K562 (cell line): ENCODE results near the gene AHCYL2. TPM values are rescaled to one million over a fixed set of nuclear protein-coding genes. Genes with fewer than 3 reads are reported as not detected.

Experiments used
- HOXB6 ChIP-seq: fragments of 250-450 bp; sonication (Bioruptor Pico); IDR thresholded peaks from 2 replicates; pipeline ENCODE4 v1.5.1; 2022; ENCODE audit warnings: mild to moderate bottlenecking, borderline replicate concordance
- MCM7 ChIP-seq, 2 experiments: fragments of 450-650 bp; IDR thresholded peaks; 2 replicates each; pipeline ENCODE4 v1.6.1; 2016 to 2018
- MIER1 ChIP-seq: fragments of 450-650 bp; IDR thresholded peaks from 2 replicates; pipeline ENCODE4 v1.6.1; 2016; ENCODE audit warnings: antibody characterized with exemption, mild to moderate bottlenecking, low read depth
- OTX1 ChIP-seq: fragments of 450-650 bp; formaldehyde crosslinking; IDR thresholded peaks from 2 replicates; pipeline ENCODE4 v1.4.0; 2022; ENCODE audit warnings: mild to moderate bottlenecking
- polyA plus RNA-seq, 8 experiments: library from polyadenylated mRNA; depleted of rRNA in 4 of 8; stranded (reverse) in 5 of 8; unstranded in 3 of 8; fragments of >200 nt; fragmentation: Nextera tagmentation in 2 of 8; fragmentation: Illumina TruSeq in 1 of 8; extraction: Ambion mirVana in 2 of 8; extraction: Trizol in 1 of 8; gene quantifications; 2 replicates each; pipeline versions ENCODE4 v1.2.1 to v1.2.3, GENCODE V29; 2011 to 2014; ENCODE audit warnings: inconsistent platforms in 1 of 8, missing spikeins in 1 of 8
- total RNA-seq, 7 experiments: library from RNA; depleted of rRNA in 6 of 7; stranded (reverse); fragments of >200 nt in 6 of 7; fragmentation: Illumina TruSeq in 2 of 7; extraction: Trizol in 2 of 7; gene quantifications; 2 replicates each; pipeline versions ENCODE4 v1.2.1 to v1.2.3, GENCODE V29; 2011 to 2021; ENCODE audit warnings: low replicate concordance in 1 of 7
- TF ChIP-seq, protein P1 (sequence below), 3 experiments: fragments of 200-800 bp in 1 of 3; fragments of 250-450 bp in 1 of 3; fragments of 450-650 bp in 1 of 3; sonication (Bioruptor Pico) in 1 of 3; sonication (Bioruptor generic) in 1 of 3; formaldehyde crosslinking in 1 of 3; IDR thresholded peaks; 2 replicates each; pipeline versions ENCODE4 v1.6.1 to v1.8.0; 2016 to 2022; ENCODE audit warnings: mild to moderate bottlenecking in 2 of 3, missing genetic modification characterization in 2 of 3, missing compliant biosample characterization in 1 of 3, moderate library complexity in 1 of 3
- TF ChIP-seq, protein P2 (sequence below): fragments of 450-650 bp; formaldehyde crosslinking; IDR thresholded peaks from 2 replicates; pipeline ENCODE4 v1.4.0; 2022; ENCODE audit warnings: missing genetic modification characterization
- TF ChIP-seq, protein P3 (sequence below): fragments of 450-650 bp; IDR thresholded peaks from 2 replicates; pipeline ENCODE4 v1.6.1; 2016; ENCODE audit warnings: mild to moderate bottlenecking, moderate library complexity

The AHCYL2 gene
- total and polyA plus RNA-seq, 9 of the 15 experiments (the other 6 are each of a cell fraction or from before 2014, with no cell fraction given) = 0.93 to 10.5 (median 5.2) TPM

DNA sequence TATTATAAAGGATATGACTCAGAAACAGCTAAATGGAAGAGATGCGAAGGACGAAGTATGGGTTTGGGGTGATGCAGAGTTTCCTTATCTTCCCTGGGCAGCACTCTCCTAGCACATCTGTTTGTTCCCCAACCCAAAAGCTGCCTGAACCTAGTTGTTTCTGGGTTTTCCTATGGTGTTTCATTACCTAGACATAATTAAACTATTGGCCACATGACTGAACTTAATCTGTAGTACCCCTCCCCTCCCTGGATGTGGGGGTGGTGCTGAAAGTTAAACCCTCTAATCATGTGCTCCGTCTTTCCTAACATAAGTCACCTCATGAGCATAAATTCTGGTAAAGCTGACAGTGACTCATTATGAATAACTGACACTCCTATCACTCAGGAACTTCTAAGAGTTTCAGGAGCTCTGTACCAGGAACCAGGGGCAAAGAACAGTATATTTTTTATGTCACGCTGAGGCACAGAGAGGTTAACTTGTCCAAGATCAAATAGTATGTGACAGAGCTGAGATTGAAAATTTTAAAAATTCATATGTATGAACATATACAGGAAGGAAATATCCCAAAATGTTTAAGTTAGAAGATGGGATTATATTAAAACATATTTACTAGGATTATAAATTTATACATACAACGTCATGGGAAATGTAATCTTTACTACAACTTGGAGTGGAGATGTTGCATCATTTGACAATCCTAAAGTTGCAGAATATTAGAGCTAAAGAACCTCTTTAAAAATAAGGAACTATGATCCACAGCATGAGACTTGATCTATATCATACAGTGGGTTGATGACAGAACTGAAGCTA is 214.2 kb downstream of the AHCYL2 start (continued):
- TF ChIP-seq, protein P1, sequence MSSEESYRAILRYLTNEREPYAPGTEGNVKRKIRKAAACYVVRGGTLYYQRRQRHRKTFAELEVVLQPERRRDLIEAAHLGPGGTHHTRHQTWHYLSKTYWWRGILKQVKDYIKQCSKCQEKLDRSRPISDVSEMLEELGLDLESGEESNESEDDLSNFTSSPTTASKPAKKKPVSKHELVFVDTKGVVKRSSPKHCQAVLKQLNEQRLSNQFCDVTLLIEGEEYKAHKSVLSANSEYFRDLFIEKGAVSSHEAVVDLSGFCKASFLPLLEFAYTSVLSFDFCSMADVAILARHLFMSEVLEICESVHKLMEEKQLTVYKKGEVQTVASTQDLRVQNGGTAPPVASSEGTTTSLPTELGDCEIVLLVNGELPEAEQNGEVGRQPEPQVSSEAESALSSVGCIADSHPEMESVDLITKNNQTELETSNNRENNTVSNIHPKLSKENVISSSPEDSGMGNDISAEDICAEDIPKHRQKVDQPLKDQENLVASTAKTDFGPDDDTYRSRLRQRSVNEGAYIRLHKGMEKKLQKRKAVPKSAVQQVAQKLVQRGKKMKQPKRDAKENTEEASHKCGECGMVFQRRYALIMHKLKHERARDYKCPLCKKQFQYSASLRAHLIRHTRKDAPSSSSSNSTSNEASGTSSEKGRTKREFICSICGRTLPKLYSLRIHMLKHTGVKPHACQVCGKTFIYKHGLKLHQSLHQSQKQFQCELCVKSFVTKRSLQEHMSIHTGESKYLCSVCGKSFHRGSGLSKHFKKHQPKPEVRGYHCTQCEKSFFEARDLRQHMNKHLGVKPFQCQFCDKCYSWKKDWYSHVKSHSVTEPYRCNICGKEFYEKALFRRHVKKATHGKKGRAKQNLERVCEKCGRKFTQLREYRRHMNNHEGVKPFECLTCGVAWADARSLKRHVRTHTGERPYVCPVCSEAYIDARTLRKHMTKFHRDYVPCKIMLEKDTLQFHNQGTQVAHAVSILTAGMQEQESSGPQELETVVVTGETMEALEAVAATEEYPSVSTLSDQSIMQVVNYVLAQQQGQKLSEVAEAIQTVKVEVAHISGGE (CRISPR knock-in tag; IDR thresholded peaks at IDR 0.05) = peak in 1 of 3 experiments; percentile 68; a peak in 2 of 6 replicates
- TF ChIP-seq MCM7 (IDR thresholded peaks at IDR 0.05) (no peak), OTX1 (CRISPR knock-in tag) (no peak), MIER1 (no peak), HOXB6 (CRISPR knock-in tag) (no peak)
- TF ChIP-seq, protein P2, sequence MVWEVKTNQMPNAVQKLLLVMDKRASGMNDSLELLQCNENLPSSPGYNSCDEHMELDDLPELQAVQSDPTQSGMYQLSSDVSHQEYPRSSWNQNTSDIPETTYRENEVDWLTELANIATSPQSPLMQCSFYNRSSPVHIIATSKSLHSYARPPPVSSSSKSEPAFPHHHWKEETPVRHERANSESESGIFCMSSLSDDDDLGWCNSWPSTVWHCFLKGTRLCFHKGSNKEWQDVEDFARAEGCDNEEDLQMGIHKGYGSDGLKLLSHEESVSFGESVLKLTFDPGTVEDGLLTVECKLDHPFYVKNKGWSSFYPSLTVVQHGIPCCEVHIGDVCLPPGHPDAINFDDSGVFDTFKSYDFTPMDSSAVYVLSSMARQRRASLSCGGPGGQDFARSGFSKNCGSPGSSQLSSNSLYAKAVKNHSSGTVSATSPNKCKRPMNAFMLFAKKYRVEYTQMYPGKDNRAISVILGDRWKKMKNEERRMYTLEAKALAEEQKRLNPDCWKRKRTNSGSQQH (CRISPR knock-in tag) = peak; percentile 61
- TF ChIP-seq, protein P3, sequence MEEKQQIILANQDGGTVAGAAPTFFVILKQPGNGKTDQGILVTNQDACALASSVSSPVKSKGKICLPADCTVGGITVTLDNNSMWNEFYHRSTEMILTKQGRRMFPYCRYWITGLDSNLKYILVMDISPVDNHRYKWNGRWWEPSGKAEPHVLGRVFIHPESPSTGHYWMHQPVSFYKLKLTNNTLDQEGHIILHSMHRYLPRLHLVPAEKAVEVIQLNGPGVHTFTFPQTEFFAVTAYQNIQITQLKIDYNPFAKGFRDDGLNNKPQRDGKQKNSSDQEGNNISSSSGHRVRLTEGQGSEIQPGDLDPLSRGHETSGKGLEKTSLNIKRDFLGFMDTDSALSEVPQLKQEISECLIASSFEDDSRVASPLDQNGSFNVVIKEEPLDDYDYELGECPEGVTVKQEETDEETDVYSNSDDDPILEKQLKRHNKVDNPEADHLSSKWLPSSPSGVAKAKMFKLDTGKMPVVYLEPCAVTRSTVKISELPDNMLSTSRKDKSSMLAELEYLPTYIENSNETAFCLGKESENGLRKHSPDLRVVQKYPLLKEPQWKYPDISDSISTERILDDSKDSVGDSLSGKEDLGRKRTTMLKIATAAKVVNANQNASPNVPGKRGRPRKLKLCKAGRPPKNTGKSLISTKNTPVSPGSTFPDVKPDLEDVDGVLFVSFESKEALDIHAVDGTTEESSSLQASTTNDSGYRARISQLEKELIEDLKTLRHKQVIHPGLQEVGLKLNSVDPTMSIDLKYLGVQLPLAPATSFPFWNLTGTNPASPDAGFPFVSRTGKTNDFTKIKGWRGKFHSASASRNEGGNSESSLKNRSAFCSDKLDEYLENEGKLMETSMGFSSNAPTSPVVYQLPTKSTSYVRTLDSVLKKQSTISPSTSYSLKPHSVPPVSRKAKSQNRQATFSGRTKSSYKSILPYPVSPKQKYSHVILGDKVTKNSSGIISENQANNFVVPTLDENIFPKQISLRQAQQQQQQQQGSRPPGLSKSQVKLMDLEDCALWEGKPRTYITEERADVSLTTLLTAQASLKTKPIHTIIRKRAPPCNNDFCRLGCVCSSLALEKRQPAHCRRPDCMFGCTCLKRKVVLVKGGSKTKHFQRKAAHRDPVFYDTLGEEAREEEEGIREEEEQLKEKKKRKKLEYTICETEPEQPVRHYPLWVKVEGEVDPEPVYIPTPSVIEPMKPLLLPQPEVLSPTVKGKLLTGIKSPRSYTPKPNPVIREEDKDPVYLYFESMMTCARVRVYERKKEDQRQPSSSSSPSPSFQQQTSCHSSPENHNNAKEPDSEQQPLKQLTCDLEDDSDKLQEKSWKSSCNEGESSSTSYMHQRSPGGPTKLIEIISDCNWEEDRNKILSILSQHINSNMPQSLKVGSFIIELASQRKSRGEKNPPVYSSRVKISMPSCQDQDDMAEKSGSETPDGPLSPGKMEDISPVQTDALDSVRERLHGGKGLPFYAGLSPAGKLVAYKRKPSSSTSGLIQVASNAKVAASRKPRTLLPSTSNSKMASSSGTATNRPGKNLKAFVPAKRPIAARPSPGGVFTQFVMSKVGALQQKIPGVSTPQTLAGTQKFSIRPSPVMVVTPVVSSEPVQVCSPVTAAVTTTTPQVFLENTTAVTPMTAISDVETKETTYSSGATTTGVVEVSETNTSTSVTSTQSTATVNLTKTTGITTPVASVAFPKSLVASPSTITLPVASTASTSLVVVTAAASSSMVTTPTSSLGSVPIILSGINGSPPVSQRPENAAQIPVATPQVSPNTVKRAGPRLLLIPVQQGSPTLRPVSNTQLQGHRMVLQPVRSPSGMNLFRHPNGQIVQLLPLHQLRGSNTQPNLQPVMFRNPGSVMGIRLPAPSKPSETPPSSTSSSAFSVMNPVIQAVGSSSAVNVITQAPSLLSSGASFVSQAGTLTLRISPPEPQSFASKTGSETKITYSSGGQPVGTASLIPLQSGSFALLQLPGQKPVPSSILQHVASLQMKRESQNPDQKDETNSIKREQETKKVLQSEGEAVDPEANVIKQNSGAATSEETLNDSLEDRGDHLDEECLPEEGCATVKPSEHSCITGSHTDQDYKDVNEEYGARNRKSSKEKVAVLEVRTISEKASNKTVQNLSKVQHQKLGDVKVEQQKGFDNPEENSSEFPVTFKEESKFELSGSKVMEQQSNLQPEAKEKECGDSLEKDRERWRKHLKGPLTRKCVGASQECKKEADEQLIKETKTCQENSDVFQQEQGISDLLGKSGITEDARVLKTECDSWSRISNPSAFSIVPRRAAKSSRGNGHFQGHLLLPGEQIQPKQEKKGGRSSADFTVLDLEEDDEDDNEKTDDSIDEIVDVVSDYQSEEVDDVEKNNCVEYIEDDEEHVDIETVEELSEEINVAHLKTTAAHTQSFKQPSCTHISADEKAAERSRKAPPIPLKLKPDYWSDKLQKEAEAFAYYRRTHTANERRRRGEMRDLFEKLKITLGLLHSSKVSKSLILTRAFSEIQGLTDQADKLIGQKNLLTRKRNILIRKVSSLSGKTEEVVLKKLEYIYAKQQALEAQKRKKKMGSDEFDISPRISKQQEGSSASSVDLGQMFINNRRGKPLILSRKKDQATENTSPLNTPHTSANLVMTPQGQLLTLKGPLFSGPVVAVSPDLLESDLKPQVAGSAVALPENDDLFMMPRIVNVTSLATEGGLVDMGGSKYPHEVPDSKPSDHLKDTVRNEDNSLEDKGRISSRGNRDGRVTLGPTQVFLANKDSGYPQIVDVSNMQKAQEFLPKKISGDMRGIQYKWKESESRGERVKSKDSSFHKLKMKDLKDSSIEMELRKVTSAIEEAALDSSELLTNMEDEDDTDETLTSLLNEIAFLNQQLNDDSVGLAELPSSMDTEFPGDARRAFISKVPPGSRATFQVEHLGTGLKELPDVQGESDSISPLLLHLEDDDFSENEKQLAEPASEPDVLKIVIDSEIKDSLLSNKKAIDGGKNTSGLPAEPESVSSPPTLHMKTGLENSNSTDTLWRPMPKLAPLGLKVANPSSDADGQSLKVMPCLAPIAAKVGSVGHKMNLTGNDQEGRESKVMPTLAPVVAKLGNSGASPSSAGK = peak; percentile 22; the same call in 1 of the 2 replicates
